GM18517 (cell line): ENCODE measurements around the gene TIAM1.
"Not testable (repeated sequence)": the region's sequence is repeated elsewhere in the genome, so short reads cannot be mapped to it uniquely, and the experiment has no call there.

ENCODE experiments used
- ATAC-seq: cut with Tn5 transposase; IDR thresholded peaks from one replicate; pipeline ENCODE4 v1.9.1; 2021; ENCODE audit warnings: mild to moderate bottlenecking, moderate library complexity; ENCODE audit not compliant: unreplicated experiment

TIAM1 gene

DNA sequence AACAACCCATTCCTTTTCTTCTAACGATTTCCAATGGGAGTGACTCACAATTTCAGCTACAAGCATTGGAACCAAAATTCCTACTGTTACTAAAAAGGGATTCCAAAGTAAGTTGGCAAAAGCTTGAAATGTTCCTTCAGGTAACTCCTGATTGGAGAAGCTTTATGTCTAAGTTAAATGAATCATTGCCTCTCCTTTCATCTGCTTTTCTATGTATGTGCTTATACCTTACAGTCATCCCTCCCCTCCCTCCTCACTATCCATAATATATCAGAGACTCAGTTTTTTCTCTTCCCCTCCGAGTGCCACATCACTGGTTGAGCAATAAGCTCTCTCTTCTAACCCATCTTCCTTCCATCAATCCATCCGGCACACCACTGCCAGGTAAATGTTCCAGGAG is 86.8 kb downstream of the TIAM1 start:
- no peak for ATAC-seq

GRCh38 chr21:31255896-31256295 is 88.2 kb downstream of the TIAM1 start:
- ATAC-seq, result no peak

GRCh38 chr21:31255036-31255435 is 89.0 kb downstream of the TIAM1 start:
- no peak for ATAC-seq

- ATAC-seq, result no peak
These were observed 89.9 kb downstream of the TIAM1 start for GRCh38 chr21:31254131-31254530.

- ATAC-seq, result no peak
These were observed 90.4 kb downstream of the TIAM1 start for GRCh38 chr21:31253684-31254083.

DNA sequence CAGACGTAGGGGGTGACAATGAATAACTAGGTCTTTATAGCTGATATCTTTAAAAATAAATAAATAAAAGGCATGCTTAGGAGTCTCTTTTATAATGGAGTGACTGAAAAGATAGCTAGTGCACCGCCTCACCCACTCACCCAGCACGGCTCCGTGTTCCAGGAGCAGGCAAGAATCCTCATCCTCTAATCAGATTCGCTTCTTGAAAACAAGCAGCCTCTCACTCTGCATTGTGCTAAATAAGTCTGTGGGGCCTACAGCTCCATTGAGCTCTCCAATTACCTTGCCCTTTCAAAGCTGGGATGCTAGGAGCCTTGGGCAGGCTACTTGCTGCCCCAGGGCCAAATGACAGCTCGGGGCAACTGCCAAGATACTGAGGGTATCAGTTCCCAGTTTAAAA is 91.5 kb downstream of the TIAM1 start:
- ATAC-seq, result no peak

GRCh38 chr21:31252091-31252490 is 92.0 kb downstream of the TIAM1 start:
- no peak for ATAC-seq

DNA sequence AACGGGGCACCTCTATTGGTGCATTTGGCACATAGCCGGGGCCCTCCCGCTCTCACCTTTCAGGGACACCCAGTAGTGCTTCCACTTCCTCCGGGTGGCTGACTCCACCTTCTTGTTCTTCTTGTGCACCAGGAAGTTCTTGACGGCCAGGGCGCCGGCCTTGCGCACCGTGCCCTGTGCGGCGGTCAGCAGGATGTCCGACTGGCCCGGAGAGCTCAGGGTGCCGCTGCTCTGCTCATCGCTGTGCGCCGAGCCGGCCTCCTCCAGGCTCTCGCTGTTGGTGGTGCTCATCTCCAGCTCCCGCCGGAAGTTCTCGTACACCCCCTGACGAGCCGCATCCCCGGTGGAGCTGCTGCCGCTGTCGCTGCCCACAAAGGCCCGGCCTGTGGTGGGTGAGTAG is 92.4 kb downstream of the TIAM1 start:
- ATAC-seq, result no peak

DNA sequence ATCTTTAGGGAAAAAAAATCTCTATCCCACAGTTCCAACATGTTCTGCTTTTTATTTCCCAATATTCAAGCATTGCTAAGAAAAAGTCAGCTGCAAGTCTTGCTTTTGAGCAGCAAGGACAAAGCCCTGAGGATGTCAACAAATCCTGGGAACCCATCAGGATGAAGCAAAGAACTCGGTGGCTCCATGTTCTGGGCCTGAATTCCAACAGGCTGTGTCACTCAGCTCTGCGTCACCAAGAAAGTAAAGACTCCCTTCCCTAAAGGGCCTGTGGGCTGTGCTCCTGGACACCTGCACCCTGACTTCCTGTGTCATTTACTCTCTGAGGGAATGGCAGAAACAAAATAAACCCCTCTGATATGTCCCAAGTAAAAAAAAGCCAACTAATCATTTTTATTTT is 95.5 kb downstream of the TIAM1 start:
- ATAC-seq, result no peak

- no peak for ATAC-seq
These were observed 100.5 kb downstream of the TIAM1 start for GRCh38 chr21:31243611-31244010.

- ATAC-seq, result no peak
These were observed 107.5 kb downstream of the TIAM1 start for GRCh38 chr21:31236528-31236927.

- no peak for ATAC-seq
These were observed 108.2 kb downstream of the TIAM1 start for GRCh38 chr21:31235671-31236450.

- no peak for ATAC-seq
These were observed 109.1 kb downstream of the TIAM1 start for GRCh38 chr21:31234936-31235335.

DNA sequence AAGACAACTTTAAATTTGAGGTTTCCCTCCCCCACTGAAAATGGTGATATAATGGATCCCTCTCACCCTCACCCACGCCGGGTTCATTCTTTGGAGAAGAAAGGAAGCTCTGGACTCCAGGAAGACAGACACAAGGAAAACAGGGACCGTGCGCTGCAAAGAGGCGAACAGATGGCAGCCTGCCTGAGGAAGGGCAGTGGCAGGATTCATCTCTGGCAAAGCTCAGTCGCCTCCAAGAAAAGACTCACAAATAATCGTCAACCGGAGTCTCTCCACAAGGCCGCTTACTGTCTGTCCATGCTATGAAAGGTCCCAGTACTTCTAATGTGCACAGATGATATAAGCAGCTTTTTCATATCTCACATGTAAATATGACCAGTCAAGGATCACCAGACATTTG is 110.3 kb downstream of the TIAM1 start:
- no peak for ATAC-seq

- no peak for ATAC-seq
These were observed 111.7 kb downstream of the TIAM1 start for GRCh38 chr21:31232344-31232743.

GRCh38 chr21:31230937-31231336 is 113.1 kb downstream of the TIAM1 start:
- no peak for ATAC-seq

GRCh38 chr21:31228723-31229122 is 115.3 kb downstream of the TIAM1 start:
- not testable (repeated sequence) for ATAC-seq

DNA sequence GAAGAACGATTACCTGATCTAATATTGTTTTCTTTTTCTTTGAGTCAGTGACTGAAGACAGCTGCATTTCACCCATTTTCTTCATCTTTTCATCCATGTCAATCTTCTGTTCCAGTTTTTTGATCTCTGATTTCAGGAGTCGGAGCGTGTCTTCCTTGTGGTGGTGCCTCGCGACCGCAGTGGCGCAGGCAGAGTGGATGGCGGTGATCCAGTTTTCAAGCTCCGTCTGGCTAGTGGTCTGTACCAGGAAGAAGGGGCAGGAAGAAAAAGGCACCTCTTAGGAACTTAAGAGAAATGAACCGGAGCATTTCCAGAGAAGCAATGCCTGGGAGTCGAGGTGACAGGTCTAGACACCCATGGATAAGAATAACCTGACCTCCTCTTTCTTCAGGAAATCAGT is 118.3 kb downstream of the TIAM1 start:
- ATAC-seq, result no peak

DNA sequence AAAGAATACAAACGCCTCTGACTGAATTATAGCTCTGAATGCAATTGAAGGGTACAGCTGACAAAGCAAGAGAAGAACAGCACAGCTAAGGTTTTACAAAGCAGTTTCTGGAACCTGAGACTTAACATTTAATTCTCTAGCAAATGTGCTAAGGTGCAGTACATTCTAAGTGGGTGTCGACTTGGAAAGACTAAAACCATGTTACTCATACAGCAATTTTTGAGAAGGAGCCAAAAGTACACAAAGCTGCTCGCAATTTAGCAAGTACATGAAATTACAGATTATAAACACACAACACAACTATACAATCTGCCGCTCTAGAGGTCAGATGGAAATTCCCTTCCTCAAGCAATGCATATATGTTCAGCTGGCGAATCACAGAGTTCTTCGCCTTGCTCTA is 121.9 kb downstream of the TIAM1 start:
- no peak for ATAC-seq

GRCh38 chr21:31221043-31221442 is 123.0 kb downstream of the TIAM1 start:
- ATAC-seq, result no peak

DNA sequence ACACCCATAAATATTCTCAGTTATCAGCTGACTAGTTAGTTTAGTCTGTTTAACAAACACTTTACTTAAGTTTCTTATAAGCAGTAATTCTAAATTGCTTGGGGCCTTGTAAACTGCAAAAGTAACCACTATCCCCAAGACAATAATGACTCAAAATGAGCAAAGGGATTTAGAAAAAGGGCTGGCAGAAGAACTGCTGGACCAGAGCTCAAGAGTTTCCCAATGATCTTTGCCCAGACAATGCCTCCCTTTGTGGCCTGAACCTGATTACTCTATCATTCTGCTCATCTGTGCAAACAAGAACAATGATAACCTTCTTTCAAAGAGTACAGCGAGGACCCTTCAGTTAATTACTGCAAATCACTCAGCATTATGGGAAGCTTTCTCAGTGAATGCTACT is 123.5 kb downstream of the TIAM1 start:
- no peak for ATAC-seq

- ATAC-seq, result no peak
These were observed 125.0 kb downstream of the TIAM1 start for GRCh38 chr21:31218830-31219608.
